ENCODE data around the gene LRCH2.

DNA sequence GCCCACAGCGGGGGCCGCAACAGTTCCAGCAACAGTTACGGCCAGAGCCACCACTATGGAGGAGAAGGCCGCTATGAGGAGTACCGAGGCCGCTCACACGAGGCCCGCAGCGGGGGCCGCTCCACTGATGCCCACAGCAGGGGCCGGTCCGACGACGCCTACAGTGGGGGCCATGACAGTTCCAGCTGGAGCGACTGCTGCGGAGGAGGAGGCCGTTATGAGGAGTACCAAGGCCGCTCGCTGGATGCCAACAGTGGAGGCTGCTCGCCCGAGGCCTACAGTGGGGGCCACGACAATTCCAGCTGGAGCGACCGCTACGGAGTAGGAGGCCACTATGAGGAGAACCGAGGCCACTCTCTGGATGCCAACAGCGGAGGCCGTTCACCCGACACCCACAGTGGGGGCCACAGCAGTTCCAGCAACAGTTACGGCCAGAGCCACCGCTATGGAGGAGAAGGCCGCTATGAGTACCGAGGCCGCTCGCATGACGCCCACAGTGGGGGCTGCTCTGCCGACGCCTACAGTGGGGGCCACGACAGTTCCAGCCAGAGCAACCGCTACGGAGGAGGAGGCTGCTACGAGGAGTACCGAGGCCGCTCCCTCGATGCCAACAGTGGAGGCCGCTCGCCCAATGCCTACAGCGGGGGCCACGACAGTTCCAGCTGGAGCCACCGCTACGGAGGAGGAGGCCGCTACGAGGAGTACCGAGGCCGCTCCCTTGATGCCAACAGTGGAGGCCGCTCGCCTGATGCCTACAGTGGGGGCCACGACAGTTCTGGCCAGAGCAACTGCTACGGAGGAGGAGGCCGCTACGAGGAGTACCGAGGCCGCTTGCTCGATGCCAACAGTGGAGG is 43.0 kb downstream of the LRCH2 start:
- TF ChIP-seq, protein P1, sequence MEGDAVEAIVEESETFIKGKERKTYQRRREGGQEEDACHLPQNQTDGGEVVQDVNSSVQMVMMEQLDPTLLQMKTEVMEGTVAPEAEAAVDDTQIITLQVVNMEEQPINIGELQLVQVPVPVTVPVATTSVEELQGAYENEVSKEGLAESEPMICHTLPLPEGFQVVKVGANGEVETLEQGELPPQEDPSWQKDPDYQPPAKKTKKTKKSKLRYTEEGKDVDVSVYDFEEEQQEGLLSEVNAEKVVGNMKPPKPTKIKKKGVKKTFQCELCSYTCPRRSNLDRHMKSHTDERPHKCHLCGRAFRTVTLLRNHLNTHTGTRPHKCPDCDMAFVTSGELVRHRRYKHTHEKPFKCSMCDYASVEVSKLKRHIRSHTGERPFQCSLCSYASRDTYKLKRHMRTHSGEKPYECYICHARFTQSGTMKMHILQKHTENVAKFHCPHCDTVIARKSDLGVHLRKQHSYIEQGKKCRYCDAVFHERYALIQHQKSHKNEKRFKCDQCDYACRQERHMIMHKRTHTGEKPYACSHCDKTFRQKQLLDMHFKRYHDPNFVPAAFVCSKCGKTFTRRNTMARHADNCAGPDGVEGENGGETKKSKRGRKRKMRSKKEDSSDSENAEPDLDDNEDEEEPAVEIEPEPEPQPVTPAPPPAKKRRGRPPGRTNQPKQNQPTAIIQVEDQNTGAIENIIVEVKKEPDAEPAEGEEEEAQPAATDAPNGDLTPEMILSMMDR (IDR thresholded peaks at IDR 0.05 in 8 of 11, conservative IDR thresholded peaks at IDR 0.05 in 3 of 11), result no peak
- no peak for TF ChIP-seq POLR2A (IDR thresholded peaks at IDR 0.05)
